T-helper 9 cell (primary cell): Measurements from ENCODE around the gene NUDT7.

Experiments used
- DNase-seq: peaks from one replicate; pipeline ENCODE4 v3.0.0-alpha.2; 2020

The NUDT7 gene

GRCh38 chr16:77729951-77730350 lies 7.6 kb downstream of the NUDT7 start:
- no peak for DNase-seq

DNA sequence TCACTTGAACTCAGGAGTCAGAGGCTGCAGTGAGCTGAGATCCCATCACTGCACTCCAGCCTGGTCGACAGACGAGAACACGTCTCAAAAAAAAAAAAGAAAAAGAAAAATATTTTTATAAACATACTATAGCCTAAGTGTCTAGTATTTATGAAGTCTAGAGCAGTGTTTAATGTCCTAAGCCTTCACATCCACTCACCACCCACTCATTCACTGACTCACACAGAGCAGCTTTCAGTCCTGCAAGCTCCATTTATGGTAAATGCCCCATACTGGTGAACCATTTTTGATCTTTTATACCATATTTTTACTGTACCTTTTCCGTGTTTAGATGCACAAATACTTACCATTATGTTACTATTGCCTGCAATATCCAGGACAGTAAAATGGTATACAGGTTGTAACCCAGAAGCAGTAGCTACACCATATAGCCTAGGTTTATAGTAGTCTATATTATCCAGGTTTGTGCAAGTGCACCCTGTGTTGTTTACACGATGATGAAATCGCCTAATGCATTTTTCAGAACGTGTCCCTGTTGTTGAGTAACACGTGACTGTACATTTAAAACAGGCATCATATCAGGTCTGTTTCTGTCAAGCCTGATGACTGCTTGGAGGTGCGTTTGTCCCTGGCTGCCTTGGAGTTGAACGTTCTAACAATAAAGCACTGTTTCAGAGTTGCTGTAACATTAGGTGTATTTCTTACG lies 10.1 kb downstream of the NUDT7 start:
- DNase-seq = no peak

- no peak for DNase-seq
Observed at GRCh38 chr16:77736879-77737278, 14.6 kb downstream of the NUDT7 start.

DNA sequence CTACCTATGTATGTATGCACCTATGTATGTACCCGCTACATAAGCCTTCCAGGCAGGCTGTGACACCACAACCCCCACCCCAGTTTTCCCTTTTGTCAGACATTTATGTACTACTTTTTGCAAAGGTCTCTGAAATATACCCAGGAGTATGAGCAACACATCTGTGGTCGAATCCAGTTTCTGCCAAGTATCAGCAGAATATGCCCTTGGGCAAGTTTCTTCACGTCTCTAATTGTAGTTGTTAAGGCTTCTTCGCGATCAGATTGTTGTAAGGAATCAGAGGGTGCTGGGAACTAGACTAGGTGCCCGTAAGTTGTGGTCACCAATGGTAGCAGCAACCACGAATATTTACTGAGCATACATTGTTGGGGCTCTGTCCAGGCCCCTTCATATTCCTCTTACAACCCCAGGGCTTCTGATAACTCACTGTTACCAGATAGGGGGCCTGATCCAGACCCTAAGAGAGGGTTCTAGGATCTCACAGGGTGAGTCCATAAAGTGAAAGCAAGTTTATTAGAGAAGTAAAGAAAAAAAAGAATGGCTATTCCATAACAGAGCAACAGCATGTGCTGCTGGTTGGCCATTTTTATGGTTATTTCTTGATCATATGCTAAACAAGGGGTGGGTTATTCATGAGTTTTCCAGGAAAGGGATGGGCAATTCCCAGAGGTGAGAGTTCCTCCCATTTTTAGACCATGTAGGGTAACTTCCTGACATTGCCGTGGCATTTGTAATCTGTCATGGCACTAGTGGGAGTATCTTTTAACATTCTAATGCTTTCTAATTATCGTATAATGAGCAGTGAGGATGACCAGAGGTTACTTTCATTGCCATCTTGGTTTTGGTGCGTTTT lies 16.6 kb downstream of the NUDT7 start:
- no peak for DNase-seq

- no peak for DNase-seq
Observed at GRCh38 chr16:77739559-77739892, 17.2 kb downstream of the NUDT7 start.

DNA sequence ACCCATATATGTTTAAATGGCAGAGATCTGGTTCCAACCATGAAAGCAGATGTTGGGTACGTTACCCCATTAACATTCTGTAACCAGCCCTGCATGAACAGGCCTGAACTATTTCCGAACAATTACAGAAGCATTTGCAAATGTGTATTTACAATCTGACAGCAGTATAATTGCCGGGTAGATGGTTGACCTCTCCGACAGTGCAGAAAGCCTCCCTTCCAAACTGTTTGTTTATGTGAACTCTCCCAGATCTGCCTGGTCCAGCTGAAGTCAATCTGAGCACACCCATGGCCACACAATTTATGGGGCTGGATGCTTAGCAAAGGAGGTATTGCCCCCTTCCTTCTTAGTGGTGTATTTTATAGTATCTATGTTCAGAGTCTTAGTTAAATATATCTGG lies 21.8 kb downstream of the NUDT7 start:
- no peak for DNase-seq

DNA sequence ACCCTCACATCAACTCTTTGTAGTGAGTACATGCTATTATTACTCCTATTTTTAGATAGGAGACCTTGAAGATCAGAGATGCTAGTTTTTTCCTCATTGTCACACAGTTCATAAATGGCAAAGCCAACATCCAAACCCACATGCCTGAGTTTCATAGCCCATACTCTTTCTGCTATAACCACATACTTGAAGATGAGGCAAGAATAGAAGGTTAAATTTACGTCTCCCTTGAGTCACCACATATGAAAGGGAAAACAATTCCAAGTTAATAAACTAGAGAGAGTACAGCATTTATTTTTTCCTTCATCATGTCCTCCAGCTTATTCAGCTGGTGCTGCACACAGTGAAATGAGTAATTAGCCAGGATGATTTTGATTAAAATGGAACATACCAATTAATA lies 23.7 kb downstream of the NUDT7 start:
- no peak for DNase-seq

DNA sequence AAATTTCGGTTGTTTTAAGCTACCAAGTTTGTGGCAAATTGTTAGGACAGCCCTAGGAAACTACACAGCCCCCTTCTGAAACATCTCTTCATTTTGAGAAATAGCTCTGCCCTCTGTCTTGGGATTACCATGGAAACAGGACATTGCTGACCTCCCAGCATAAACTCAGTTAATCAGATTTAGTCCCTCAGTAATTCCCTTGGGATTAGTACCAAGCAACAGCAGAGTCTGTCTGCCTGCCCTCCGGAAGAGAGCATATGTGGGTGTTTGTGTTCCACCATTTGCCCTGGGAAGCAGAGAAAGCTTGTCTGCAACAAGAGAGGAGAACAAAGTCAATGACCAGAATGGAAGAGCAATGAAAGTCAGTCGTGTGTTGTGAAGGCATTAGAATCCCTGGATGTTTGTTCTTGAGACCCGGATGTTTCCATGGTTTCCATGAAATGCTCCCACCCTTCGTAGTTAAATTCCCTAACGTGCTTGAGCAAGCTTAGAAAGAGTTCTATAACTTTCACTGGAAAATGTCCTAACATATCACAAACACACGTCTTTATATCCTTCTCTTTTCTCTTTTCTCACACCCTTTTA lies 26.2 kb downstream of the NUDT7 start:
- no peak for DNase-seq

DNA sequence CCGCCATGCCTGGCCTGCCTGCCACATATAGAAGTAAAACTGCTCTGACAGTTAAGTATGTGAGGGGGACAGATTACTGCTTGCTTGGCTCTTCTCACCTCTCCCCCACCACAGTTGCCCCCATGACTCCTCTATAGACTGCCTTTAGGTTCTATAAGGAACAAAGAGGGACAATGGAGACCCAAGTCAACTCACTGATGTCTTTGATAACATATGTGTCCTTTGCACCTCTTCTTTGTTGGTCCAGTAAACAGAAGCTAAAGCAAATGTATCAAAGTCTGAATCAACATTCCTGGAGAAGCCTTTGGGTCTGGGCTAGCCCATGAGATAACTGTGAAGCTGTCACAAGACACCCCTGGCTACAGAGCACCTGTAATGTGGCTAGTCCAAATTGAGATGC lies 27.1 kb downstream of the NUDT7 start:
- DNase-seq = no peak

- no peak for DNase-seq
Observed at GRCh38 chr16:77758046-77758445, 35.7 kb downstream of the NUDT7 start.

GRCh38 chr16:77758508-77758907 lies 36.2 kb downstream of the NUDT7 start:
- no peak for DNase-seq

DNA sequence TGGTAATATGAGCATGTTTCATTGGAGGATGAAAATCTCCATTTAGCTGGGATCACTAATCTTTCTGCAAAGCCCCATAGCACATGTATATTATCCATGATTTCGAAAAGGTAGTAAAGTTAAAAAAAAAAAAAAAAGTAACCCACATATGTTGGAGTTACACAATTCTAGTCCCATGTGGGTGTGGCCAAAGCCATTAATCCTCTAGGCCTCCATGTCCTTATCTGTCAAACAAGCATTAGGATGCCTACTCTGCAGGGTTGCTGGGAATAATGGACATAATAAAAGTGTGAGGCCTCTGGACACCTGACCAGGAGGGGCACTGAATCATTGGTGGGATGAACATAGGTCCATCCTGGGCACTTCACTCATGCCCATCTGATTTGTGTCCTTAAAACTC lies 36.9 kb downstream of the NUDT7 start:
- no peak for DNase-seq

- DNase-seq = no peak
Observed at GRCh38 chr16:77759821-77760220, 37.5 kb downstream of the NUDT7 start.

- no peak for DNase-seq
Observed at GRCh38 chr16:77760800-77761199, 38.5 kb downstream of the NUDT7 start.

DNA sequence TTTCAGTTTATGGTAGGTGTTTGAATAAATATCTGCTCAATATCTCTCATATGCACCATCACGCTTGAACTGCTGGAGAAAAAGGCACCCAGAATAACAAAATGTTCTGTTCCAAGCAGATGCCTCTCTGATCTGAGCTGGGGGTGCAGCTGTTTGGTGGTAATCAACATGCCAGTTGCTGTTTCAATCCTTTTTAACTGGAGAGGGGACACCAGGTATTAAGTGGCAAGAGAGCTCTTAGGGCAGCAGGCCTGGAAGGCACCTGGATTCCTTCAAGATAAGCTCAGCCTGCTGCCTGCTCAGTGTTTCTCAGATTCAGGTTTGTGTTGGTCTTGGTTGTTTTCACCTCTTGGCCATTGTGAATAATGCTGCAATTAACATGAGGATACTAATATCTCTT lies 38.9 kb downstream of the NUDT7 start:
- DNase-seq = no peak

GRCh38 chr16:77762262-77762661 lies 39.9 kb downstream of the NUDT7 start:
- DNase-seq = no peak

DNA sequence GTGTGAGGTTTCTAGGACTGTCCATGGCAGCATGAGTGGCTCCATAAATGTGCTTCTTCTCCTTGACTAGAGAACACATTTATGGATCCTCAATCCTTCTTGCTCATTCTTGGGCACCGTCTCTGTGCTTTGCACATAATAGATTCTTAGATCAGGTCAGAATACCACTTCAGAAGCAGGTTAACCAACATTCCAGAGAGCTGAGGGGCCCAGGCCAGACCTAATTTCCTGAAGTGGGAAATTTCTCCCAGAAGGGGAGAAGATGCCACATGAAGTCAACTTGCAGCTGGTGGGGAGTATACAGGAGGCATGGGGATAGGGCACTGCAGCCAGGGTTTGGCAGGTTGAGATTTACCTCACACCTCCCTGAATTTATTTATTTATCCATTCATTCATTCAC lies 41.7 kb downstream of the NUDT7 start:
- DNase-seq = no peak

DNA sequence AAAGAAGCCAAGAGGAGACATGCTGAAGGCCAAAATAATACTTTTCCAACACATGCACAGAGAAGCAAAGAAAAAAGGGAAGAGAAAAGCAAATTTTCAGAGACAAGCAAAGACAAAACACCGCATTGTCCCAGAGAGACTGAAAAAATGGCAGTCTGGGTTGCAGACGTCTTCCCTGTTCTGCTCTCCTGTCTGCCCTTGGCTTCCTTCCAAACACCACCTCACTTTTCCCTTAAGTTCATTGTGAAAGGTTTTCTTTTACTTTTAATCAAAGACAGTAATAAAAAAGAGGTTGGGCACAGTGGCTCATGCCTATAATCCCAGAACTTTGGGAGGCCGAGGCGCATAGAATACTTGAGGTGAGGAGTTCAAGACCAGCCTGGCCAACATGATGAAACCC lies 44.9 kb downstream of the NUDT7 start:
- DNase-seq = no peak

- DNase-seq = no peak
Observed at GRCh38 chr16:77767826-77768225, 45.5 kb downstream of the NUDT7 start.

DNA sequence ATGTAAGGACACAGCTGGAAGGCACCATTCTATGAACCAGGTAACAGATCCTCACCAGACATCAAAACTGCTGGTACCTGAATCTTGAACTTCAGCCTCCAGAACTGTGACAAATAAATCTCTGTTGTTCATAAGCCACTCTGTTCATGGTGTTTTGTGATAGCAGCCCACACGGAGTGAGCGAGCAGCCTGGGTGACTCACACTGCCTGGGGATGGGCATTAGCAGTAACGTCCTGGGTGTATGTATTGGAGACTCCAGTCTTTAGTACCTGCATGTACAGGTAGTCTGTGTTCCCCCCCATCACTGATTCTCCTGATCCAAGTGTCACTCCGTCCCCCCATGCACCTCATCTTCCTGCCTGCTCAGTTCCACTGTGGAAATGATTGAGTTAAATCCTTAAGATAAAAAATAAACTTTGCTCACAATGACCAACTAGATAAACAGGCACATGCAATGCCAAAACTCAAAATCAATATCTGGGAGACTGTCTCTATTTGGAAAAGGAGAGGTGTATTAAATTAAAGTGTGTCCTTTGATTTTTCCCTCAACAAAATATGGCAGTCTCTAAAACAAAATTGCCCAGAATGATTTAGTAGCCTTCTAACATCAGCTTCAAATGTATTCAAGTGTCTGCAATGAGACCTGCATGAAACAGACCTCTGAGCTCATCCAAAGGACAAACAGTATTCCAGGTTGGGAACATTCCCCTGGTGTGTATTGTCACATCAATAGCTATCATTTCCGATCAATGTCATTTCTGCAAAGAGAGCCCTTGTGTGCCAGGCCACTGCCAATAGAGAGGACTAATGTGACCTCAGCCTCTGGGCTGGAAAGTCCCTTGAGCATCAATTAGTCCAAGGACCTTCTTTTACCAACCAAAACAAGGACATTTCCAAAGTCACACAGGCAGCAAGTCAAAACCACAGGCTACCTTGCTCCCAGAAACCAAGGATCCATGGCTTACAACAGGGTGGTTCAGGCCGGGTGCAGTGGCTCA lies 53.9 kb downstream of the NUDT7 start:
- no peak for DNase-seq

DNA sequence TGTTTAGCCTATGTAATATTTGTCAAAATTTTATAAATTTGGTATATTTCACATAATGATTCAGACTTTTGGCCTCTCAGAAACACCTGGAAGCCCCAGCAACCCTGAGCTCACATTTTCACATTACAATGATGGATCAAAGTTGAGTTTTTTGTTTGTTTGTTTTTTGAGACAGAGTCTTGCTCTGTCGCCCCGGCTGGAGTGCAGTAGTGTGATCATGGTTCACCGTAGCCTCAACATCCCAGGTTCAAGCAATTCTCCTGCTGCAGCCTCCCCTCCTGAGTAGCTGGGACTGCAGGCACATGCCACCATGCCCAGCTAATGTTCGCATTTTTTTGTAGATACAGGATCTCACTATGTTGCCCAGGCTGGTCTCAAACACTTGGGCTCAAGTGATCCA lies 55.4 kb downstream of the NUDT7 start:
- no peak for DNase-seq

GRCh38 chr16:77780378-77780837 lies 58.1 kb downstream of the NUDT7 start:
- no peak for DNase-seq

DNA sequence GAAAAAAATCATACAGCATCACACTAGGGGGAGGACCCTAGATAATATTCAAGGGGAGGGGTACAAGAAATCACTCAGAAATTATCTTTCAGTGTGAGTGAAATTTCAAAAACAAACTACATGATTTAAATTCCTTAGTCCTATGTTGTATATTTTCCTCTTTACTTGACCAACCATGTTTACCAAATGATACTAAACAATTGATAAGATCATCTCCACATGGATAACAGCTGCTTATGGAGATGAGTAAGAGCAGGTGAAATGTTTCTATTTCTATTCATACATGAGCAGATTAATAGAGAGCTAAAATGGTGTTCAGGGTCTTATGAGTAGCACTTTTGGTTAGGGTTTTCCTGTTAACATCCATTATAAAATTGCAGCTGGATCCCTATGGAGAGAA lies 58.8 kb downstream of the NUDT7 start:
- DNase-seq = no peak
